Mucosa of descending colon (tissue), 3 donors: Measurements from ENCODE around the gene KSR1. TPM values are rescaled to one million over a fixed set of nuclear protein-coding genes. Genes with fewer than 3 reads are reported as not detected.

ENCODE experiments used
- ATAC-seq: fragments of 200-7000 bp; cut with Tn5 transposase; one replicate; pipeline ENCODE4 v1.9.1; 2020; ENCODE audit warnings: mild to moderate bottlenecking, moderate library complexity
- DNase-seq, 3 donors: peaks; one replicate each; pipeline ENCODE4 v3.0.0-alpha.2; 2020
- H3K36me3 ChIP-seq: fragments of 200-600 bp; one replicate; pipeline ENCODE4 v1.8.0; 2021; ENCODE audit warnings: low read depth, mild to moderate bottlenecking
- H3K4me1 ChIP-seq: fragments of 200-600 bp; one replicate; pipeline ENCODE4 v1.8.0; 2021; ENCODE audit warnings: low read depth, mild to moderate bottlenecking
- H3K4me3 ChIP-seq: fragments of 200-600 bp; one replicate; pipeline ENCODE4 v1.8.0; 2021; ENCODE audit warnings: mild to moderate bottlenecking
- H3K9me3 ChIP-seq: fragments of 200-600 bp; one replicate; pipeline ENCODE4 v1.8.0; 2021; ENCODE audit warnings: mild to moderate bottlenecking
- CTCF ChIP-seq: fragments of 200-600 bp; IDR thresholded peaks from one replicate; pipeline ENCODE4 v1.8.0; 2022; ENCODE audit warnings: antibody characterized with exemption, mild to moderate bottlenecking
- intact Hi-C, 2 donors: fragments of 100-400 bp; cut with DNase I in 1 of 2; cut with micrococcal nuclease in 1 of 2; formaldehyde crosslinking; loops; one replicate each; pipeline versions ENCODE4 v1.11.0 to v1.11.1; 2022; cut with DNase I, micrococcal nuclease
- total RNA-seq, 3 donors: library from RNA; stranded (reverse); fragmentation: NEBNext Ultra II Directional in 2 of 3; extraction: Animal tissue kit (Norgen Biotek cat#: 25700) in 2 of 3; gene quantifications; one replicate each; pipeline versions ENCODE4 v1.2.1 to v1.2.4, GENCODE V29; 2021 to 2023
- donor health status: DM: no; HTN: no; CAD: no; lungs with moderate emphysema.
- donor health status: DM: no; HTN: no; CAD: no.
- donor health status: DM: no; HTN: yes; CAD: no.

The KSR1 gene
- total RNA-seq, 3 donors from 2014 or later: 20.5 to 50.4 (median 21.3) TPM

DNA sequence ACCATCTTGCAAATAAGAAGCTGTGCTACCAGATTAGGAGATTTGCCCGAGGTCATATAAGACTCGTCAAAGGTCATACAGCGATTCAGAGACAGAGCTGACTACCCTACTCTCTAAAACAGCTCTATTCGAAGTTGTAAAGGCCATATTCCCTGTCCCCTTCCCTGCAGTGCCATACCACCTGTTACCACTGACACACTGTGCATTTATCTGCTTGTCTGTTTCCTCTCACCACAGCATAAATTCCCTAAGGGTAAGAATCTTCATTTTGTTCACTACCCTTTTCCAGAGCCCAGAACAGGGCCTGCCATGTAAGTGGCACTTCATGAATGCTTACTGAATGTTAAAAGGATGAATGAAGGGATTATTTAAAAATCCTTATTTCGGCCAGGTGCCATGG lies 3.4 kb upstream of the KSR1 start:
- intact Hi-C loops: loop anchor here in 1 of 2 donors (10.0 kb wide), 1 partner anchor 152 kb away; no protein-coding TSS in a partner anchor
- ATAC-seq: no peak
- H3K4me1 ChIP-seq: peaks cover 9% of the 10 kb centered on the region
- no peak for TF ChIP-seq CTCF
- no peaks in the 10 kb centered on the region for H3K36me3 ChIP-seq
- H3K9me3 ChIP-seq: no peaks in the 10 kb centered on the region
- no peak overlapping the region for H3K4me3 ChIP-seq
- no peak for DNase-seq

- Histone ChIP-seq H3K4me1 (peaks cover 9% of the 10 kb centered on the region), H3K9me3 (no peaks in the 10 kb centered on the region), H3K36me3 (no peaks in the 10 kb centered on the region), H3K4me3 (no peak overlapping the region)
- ATAC-seq (no peak), DNase-seq (no peak)
- intact Hi-C loops: loop anchor here in 1 of 2 donors (10.0 kb wide), 1 partner anchor 151 kb away; no protein-coding TSS in a partner anchor
- no peak for TF ChIP-seq CTCF
Observed at GRCh38 chr17:27453471-27453870, 2.8 kb upstream of the KSR1 start.

GRCh38 chr17:27454089-27454488 lies 2.2 kb upstream of the KSR1 start:
- TF ChIP-seq CTCF: no peak
- H3K4me1 ChIP-seq: peaks cover 9% of the 10 kb centered on the region
- ATAC-seq (no peak), DNase-seq (no peak)
- H3K9me3 ChIP-seq: no peaks in the 10 kb centered on the region
- H3K4me3 ChIP-seq: no peak overlapping the region
- intact Hi-C loops: loop anchor here in 1 of 2 donors (10.0 kb wide), 1 partner anchor 151 kb away; no protein-coding TSS in a partner anchor
- no peaks in the 10 kb centered on the region for H3K36me3 ChIP-seq

- ATAC-seq (no peak), DNase-seq (no peak)
- Histone ChIP-seq H3K4me1 (peaks cover 9% of the 10 kb centered on the region), H3K4me3 (no peak overlapping the region), H3K9me3 (no peaks in the 10 kb centered on the region), H3K36me3 (no peaks in the 10 kb centered on the region)
- TF ChIP-seq CTCF: no peak
- intact Hi-C loops: loop anchor here in 1 of 2 donors (10.0 kb wide), 1 partner anchor 149 kb away; no protein-coding TSS in a partner anchor
Observed at GRCh38 chr17:27455236-27455913, 873 bp upstream of the KSR1 start.

GRCh38 chr17:27456681-27457359 lies 572 bp downstream of the KSR1 start:
- H3K4me1 ChIP-seq: peaks cover 9% of the 10 kb centered on the region
- ATAC-seq: no peak
- no peaks in the 10 kb centered on the region for H3K9me3 ChIP-seq
- intact Hi-C loops: loop anchor here in 1 of 2 donors (10.0 kb wide), 1 partner anchor 148 kb away; no protein-coding TSS in a partner anchor
- H3K36me3 ChIP-seq: no peaks in the 10 kb centered on the region
- TF ChIP-seq CTCF: no peak
- peak overlapping the region; percentile 40 for H3K4me3 ChIP-seq
- DNase-seq: peak; percentile 17 to 64 (median 51)
